Peyer's patch (tissue), 4 donors: ENCODE data around the gene POLR1B.

ENCODE experiments used
- CTCF ChIP-seq, 6 experiments: fragments of 450-650 bp in 4 of 6; fragments of 200-600 bp in 2 of 6; sonication (generic) in 1 of 6; IDR thresholded peaks; one replicate each; pipeline ENCODE4 v1.5.1; 2017 to 2019; ENCODE audit warnings: antibody characterized with exemption in 6 of 6, mild to moderate bottlenecking in 3 of 6, moderate library complexity in 1 of 6
- POLR2A ChIP-seq, 2 donors: fragments of 450-650 bp; IDR thresholded peaks; one replicate each; pipeline ENCODE4 v1.5.1; 2017; ENCODE audit warnings: antibody characterized with exemption in 2 of 2, mild to moderate bottlenecking in 2 of 2, moderate library complexity in 2 of 2

- TF ChIP-seq POLR2A (IDR thresholded peaks at IDR 0.05) (no peak), CTCF (IDR thresholded peaks at IDR 0.05) (no peak)
Observed at GRCh38 chr2:112588611-112589045, 46.4 kb downstream of the POLR1B start.
